ENCODE data around the gene KRT40. TPM values are rescaled to one million over a fixed set of nuclear protein-coding genes. Genes with fewer than 3 reads are reported as not detected.
"Not testable (repeated sequence)": the region's sequence is repeated elsewhere in the genome, so short reads cannot be mapped to it uniquely, and the experiment has no call there.

The KRT40 gene
- not detected in 2 replicates for total RNA-seq (2014; rRNA removed; shearing (Covaris generic))
- not detected in 2 replicates for polyA plus RNA-seq (2014; cell fraction: nucleus; rRNA removed)

DNA sequence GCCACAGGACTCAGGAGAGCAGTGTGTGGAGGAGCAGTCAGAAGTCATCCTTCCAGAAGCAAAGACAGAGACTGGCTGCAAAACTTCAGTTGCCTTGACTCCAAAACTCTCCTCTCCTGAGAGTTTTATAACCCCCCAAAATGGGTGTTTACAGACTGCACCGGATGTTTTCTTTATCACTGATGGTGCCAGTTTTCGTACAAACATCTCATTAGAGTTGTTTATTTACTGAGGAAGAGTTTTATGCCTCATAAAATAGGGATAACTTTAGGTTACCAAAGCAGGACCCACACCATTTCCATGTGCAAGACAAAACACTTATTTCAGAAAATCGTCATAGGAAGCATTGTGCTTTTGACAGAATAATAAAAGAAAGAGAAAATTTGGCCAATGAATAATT lies at the start of gene KRT40:
Gene KRT40, minus strand, starts transcription at position 101 of the 400 bp plus-strand sequence. Its CDS starts 53 bp downstream, at position 48.
- DNase-seq (ENCODE audit: extremely low read depth, low read depth), result no peak

DNA sequence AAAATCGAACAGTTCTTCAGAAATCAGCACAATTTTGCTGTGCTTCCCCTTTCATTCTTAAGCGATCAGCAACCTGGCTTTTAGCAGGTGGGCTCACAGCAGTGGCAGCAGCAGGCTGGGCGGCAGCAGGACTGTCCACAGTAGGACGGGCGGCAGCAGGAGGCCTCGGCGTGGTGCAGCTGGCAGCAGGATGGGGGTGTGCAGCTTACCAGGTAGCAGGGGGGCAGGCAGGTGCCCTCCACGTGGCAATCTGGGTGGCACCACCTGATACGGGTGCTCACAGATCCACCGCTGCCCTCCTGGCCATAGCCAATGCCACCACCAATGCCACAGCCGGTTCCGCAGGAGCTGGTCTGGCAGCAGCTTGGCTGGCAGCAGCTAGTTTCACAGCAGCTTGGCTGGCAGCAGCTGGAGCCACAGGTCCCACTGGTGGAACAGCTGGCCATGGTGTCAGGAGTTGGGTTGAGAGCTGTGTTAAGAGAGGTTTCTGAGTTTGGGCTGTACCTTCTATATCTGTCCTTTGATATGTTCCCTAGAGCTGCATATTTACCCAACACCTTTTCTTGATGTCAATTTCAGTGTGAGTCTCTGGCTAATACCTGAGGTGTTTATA lies 45.6 kb upstream of the KRT40 start, which contains the start of gene KRTAP1-4:
Gene KRTAP1-4, minus strand, starts transcription at position 563 of the 613 bp plus-strand sequence. Its CDS starts 117 bp downstream, at position 446.
- DNase-seq (ENCODE audit: extremely low read depth, low read depth), result no peak

DNA sequence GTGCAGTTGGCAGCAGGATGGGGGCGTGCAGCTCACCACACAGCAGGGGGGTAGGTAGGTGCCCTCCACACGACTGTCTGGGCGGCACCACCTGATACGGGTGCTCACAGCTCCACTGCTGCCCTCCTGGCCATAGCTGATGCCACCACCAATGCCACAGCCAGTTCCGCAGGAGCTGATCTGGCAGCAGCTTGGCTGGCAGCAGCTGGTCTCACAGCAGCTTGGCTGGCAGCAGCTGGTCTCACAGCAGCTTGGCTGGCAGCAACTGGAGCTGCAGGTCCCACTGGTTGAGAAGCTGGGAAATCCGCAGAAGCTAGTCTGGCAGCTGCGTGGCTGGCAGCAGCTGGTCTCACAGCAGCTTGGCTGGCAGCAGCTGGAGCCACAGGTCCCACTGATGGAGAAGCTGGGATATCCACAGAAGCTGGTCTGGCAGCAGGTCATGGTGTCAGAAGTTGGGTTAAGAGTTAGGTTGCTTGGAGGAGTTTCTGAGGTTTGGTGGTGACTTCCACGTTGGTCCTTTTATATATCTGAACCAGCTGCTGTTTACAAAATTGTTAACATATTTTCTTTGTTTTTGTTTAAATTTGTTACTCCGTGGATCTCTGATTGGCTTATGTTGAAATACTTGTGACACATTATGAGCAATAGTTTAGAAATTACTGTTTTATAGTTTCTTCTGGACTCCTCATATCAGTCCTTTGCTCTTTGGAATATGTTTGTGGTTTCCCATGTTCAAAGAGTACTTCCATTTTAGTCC lies 42.8 kb upstream of the KRT40 start, which contains the start of gene KRTAP1-5:
Gene KRTAP1-5, minus strand, starts transcription at position 494 of the 757 bp plus-strand sequence. Its CDS starts 53 bp downstream, at position 441.
- no peak for DNase-seq (ENCODE audit: extremely low read depth, low read depth)

DNA sequence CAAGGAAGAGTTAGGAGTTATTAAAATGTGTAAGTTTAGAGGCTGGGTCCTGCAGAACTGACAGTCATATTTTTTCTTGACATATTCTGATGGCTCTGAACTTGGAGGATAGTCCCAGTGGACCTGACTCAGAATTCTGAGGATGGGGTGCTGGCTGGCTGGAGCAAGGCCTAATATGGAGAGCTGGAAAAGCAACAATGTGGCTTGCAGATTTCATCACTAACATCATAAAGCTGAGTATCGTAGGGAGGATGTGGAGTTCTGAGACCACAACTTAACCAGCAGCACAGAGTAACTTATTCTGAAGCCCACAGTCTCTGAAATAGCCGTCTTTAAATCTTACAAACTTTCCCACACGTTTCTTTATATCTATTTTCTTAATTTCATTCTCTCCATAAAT lies 40.6 kb upstream of the KRT40 start:
- no peak for DNase-seq (ENCODE audit: extremely low read depth, low read depth)

DNA sequence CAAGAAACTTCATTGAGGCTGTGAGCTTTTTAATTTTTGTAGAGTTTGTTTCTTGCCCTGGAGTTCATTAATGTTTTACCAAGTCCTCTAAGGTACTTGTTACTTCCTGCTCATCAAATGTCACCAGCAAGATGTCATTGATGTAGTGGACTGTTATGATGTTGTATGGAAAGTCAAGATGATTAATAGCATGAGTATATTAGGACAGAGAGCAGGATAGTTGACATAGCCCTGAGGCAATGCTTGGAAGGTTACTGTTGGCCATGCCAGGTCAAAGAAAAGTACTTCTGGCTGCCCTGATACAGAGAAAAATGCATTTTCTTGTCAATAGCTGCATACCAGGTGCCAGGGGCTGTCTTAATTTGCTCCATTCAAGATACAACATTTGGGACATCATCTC lies 36.2 kb upstream of the KRT40 start:
- no peak for DNase-seq (ENCODE audit: extremely low read depth, low read depth)

DNA sequence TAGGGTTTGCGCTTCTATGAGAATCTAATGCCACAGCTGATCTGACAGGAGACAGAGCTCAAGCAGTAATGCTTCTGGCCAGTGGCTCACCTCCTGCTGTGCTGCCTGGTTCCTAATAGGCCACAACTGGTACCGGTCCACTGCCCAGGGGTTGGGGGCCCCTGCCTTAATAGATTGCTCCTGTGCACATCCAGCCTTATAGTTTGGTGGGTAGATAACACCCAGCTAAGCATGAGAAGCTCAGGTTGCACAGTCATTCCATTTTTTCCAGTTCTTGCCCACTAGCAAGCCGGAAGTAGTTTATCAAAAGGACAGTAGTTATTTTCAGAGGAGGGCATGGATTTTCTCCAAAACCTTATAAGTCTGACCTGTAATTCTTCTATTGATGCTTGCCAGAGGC lies 35.3 kb upstream of the KRT40 start:
- DNase-seq (ENCODE audit: extremely low read depth, low read depth), result no peak

DNA sequence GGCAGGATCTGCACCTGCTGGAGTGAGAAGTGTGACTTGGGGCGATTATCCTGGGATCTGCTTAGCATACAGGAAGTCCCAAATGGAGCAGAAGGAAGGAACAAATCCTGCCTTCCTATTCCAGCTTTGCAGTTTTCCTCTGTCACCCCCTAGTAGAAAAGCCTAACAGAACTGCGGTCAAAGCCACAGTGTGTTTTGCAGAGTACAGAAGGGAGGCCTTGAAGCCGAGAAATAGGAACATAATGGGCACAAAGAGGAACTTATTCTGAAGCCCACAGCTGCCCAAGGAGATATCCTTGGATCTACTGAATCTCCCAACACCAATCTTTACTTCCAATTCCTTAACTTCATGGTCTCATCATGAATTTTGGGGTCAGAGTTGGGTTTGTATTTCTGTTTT lies 34.4 kb upstream of the KRT40 start:
- DNase-seq (ENCODE audit: extremely low read depth, low read depth), result no peak

DNA sequence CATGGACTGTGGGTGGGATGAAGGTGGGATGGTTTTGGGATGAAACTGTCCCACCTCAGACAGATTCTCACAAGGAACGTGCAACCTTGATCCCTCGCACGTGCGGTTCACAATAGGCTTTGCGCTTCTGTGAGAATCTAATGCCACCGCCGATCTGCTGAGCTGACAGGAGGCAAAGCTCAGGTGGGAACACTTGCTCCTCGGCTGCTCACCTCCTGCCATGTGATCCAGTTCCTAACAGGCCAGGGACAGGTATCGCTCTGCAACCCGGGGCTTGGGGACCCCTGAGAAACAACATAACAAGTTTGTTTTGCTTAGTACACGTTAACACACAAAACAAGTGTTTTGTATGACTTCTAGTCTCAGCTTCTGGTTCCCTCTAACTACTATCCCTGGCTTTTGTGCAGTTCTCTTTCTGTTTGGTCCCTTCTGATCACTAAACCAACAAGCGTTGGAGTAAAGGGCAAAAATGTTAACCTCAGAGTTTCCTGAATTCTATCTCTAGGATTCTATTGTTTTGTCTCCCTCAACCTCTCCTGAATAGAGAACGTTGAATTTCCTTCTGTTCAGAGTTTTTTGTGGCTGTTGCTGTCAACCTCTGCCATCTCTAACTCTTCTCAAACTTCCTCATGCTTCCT lies 32.6 kb upstream of the KRT40 start:
- no peak for DNase-seq (ENCODE audit: extremely low read depth, low read depth)

DNA sequence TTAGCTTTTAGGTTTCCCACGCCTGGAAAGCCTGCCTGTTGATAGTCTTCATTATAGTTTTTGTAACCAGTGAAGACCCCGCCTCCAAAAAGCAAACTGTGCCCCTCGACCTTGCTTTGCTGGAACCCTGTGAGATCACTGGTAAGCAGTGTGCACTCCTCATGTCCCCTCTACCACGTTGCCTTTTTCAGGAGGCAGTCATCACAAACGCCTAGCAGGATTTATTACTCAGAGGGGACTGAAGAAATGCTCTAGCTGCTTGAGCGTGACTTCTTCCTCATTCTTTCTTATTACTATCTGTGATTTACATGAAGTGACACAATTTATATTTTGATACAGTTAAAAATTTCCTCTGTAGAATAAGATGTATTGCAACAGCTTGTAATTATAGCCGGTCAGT lies 31.3 kb upstream of the KRT40 start:
- DNase-seq (ENCODE audit: extremely low read depth, low read depth), result no peak

DNA sequence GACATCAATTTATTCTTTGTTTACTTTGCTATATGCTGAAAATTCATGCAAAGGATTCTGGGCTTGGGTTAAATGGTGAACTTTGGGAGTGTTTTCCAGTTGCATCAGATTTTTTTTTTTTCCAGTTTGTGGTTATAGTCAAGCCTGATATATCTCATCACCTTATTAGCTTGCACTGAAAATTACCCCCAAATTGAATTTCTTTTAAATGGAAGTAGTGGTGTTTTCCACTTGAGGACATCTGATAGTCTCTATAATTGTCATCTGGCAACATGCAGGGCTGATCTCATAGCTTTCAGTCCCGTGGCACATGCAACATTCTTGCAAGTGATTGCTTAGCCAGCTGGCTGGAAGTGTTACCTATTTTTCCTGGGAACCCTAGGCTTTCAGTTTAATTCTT lies 29.5 kb upstream of the KRT40 start:
- no peak for DNase-seq (ENCODE audit: extremely low read depth, low read depth)

DNA sequence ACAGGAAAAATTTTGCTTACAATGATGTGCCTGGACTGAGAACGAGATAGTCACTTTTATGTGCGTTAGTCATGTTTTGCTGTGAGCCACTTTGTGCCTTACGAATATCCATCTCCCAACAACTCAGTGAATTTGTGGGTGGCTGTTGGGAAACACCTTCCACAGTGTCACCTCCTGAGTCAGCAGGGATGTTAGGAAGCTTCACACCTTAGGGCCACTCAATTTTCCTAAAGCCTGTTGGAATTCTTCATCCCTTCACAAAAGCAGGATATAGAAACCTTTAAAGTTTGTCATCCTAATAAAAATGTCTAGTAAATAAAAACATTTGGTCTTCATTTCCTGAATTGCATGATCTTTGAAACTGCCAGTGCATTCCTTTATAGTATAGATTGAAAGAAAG lies 29.1 kb upstream of the KRT40 start:
- no peak for DNase-seq (ENCODE audit: extremely low read depth, low read depth)

DNA sequence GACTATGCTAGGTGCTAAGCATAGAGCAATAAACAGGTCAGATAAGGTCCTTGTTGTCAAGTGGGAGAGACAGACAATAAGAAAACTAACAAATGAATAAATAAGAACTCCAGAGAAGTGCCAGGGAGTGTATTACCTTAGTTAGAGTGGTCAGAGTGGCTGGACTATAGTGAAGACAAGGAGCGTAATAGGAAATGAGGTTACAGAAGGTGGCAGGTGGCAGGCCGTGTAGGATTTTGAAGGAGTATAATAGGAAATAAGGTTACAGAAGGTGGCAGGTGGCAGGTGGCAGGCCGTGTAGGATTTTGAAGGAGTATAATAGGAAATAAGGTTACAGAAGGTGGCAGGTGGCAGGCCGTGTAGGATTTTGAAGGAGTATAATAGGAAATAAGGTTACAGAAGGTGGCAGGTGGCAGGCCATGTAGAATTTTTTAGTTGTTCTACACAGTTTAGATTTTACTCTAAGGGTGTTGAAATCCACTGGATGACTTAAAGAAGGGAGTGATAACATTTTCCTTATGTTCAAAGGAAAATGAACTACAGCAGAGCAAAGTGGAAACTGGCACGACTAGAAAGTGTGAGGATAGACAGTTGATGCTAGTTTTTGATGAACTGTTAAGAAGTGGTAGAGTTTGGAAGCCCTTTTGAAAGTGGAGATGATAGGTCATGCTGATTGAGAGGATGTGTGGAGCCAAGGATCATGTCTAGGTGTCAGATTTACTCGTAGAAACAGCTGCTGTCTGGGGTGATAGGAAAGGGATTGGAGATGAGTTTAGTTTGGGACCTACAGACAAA lies 28.4 kb upstream of the KRT40 start:
- no peak for DNase-seq (ENCODE audit: extremely low read depth, low read depth)

DNA sequence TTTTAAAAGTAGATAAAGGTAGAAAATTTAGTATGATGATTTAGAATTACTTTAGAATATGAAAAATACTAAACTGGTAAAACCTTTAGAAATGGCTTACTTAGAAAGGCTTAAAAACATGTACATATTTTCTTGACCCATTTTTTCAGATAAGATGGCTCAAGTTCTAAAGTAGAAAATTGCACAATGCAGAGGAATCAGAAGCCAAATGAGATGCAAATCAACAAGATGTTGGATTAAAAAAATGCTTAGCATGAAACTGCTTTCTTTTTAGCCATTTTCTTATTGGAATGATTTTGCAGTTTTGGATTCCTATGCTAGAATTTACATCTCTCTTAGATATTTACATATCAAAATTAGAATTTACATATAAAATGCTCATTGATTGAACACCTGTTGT lies 26.3 kb upstream of the KRT40 start:
- no peak for DNase-seq (ENCODE audit: extremely low read depth, low read depth)

DNA sequence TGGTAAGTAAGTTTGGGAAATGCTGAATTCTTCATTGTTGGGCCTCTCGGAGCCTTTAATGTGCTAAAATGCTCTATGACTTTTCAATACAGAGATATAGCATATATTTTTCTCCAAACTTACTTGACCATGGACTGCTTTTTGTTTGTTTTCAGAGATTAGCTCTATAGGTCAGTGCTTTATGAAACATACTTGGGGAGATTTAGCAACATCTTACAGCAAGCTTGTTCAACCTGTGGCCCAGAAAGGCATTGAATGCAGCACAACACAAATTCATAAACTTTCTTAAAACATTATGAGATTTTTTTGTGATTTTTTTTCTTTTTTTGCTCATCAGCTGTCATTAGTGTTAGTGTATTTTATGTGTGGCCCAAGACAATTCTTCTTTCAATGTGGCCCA lies 25.8 kb upstream of the KRT40 start:
- no peak for DNase-seq (ENCODE audit: extremely low read depth, low read depth)

DNA sequence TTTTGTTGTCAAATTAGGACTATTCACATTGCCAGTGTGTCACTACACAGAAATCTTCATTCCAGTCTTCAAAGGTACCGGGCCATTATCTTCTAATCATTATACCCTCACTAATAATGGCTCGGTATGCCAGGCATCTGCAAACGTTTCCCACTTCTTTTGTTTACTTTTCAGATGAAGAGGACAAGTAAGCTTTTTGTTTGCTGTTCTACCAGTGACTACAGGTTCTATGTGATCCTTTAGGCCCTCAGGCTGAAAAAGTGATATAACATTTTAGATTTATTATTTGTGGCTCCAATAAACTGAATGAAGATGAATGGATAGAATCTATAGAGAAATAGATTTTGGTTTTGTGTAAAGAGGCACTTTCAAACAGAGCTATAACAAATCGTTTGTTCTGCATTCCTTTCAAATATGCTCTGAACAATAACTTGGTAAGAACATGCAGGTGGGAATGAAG lies 25.2 kb upstream of the KRT40 start:
- DNase-seq (ENCODE audit: extremely low read depth, low read depth), result no peak

DNA sequence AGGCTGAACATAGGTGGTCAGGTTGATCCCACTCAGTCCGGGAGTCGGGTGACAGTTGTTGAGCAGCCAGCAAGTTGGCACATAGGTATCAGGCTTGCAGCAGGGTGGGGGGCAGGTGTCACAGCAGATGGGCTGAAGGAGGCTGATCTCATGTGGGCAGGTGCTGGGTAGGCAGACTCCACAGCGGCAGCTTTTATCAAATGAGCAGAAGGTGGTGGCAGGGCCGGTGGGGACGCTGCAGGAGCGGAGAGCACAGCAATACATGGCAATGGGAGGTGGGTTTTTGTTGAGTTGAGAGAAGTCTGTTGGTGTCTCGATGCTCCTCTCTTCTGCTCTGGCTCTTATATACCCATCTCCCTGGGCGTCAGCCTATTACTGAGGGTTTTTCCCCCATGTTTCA lies 24.7 kb upstream of the KRT40 start, which contains the start of gene KRTAP3-1:
Gene KRTAP3-1, minus strand, starts transcription at position 318 of the 400 bp plus-strand sequence. Its CDS starts 54 bp downstream, at position 264.
- DNase-seq (ENCODE audit: extremely low read depth, low read depth), result no peak

DNA sequence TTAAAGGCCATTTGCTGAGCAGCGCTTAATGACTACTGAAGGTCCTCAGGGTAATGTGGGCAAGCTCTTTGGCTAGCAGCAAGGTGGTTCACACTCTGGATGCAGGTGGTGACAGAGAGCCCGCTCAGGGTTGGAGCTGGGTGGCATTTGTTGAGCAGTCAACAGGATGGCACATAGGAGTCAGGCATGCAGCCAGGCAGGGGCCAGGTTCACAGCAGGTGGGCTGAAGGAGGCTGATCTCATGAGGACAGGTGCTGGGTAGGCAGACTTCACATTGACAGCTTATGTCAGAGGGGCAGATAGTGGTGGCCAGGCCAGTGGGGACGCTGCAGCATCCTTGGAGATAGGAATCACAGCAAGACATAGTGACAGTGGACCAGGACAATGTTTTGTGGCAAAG lies 20.3 kb upstream of the KRT40 start:
- DNase-seq (ENCODE audit: extremely low read depth, low read depth), result no peak

DNA sequence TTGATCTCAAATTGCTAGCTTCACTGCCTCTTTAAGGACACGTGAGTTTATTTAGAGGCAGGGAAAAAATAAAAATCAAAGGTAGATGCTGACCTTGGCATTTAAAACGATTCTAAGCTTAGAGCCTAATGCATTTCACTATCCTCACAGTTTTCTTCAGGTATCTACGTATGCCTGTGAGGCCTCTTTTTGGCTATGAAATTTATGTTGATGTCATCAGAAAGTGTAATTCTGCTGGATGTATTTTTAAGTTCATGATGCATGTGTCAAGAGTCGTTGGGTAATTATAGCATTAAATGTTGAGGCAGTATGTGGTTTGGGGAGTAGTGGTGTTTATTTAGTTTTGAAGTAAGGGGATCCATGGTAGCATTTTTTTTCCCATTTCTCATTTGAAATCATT lies 19.8 kb upstream of the KRT40 start:
- DNase-seq (ENCODE audit: extremely low read depth, low read depth), result no peak

DNA sequence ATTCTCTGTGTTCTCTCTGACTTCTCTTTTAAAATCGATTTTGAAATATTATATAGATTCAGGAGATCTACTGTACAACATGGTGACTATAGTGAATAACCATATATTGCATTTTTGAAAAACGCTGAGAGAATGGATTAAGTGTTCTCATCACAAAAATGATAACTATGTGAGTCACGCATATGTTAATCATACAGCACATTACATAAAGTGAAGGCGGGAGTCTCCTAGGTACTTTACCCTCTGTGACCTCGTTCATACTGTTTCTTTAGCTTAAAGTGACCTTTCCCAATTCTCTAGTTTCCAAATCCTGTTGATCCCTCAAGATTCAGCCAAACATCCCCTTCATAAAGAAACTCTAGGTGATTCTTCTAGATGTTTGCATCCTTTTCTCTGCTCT lies 18.7 kb upstream of the KRT40 start:
- no peak for DNase-seq (ENCODE audit: extremely low read depth, low read depth)

DNA sequence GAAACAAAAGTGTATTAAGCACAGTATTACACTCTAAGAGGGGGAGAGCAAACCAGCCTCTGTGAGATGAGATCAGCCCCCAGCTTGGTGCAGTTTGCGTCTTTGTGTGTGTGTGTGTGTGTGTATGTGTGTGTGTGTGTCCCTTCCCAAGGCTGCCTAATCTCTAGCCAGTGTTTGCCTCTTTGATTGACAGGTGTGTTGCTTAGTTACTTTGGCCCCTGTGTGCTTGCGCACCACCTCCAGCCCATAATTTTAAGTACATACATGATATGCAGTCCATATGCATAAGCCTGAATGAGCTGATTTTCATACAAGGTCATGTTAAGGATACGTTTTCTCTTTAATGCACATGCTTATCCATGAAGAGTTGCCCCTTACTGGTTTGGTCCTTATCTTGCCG lies 17.7 kb upstream of the KRT40 start:
- DNase-seq (ENCODE audit: extremely low read depth, low read depth), result no peak

DNA sequence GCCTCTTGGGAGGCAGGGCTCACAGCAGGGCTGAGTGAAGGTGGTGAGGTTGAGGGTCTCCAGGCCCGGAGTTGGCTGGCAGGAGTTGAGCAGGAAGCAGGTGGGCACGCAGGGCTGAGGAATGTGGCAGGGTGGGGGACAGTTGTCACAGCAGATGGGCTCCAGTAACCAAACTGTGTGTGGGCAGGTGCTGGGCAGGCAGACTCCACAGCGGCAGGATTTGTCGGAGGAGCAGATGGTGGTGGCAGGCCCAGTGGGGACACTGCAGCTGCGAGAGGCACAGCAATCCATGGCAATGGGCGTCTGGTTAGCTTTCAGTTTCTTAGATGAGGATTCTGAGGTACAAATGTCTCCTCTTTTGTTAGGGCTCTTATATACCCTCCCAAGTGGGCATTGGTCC lies 15.4 kb upstream of the KRT40 start, which contains the start of gene KRTAP3-2:
Gene KRTAP3-2, minus strand, starts transcription at position 344 of the 400 bp plus-strand sequence. Its CDS starts 53 bp downstream, at position 291.
- DNase-seq (ENCODE audit: extremely low read depth, low read depth), result not testable (repeated sequence)
